MM.1S (cell line): ENCODE results near the gene KIAA1755.

Source experiments
- DNase-seq: peaks from one replicate; pipeline ENCODE4 v3.0.0-alpha.2; 2015
- H2AFZ ChIP-seq: fragments of 300-600 bp; sonication (generic); 2 replicates; pipeline ENCODE4 v1.6.0; 2016; ENCODE audit warnings: antibody characterized with exemption, low read length
- H3F3A ChIP-seq: fragments of 300-600 bp; sonication (generic); 2 replicates; pipeline ENCODE4 v1.6.1; 2016; ENCODE audit warnings: mild to moderate bottlenecking, antibody characterized with exemption, low read length, moderate library complexity, mixed read lengths; ENCODE audit not compliant: insufficient read depth
- H3K27ac ChIP-seq: fragments of 300-600 bp; sonication (generic); 2 replicates; pipeline ENCODE4 v1.5.1; 2016; ENCODE audit warnings: mild to moderate bottlenecking, low read length
- H3K27me3 ChIP-seq: fragments of 300-600 bp; sonication (generic); replicated peaks from 2 replicates; pipeline ENCODE4 v1.6.0; 2016; ENCODE audit warnings: low read length; ENCODE audit not compliant: insufficient read depth
- H3K36me3 ChIP-seq: fragments of 300-600 bp; sonication (generic); replicated peaks from 2 replicates; pipeline ENCODE4 v1.6.1; 2016; ENCODE audit warnings: mild to moderate bottlenecking, low read length, mixed read lengths; ENCODE audit not compliant: insufficient read depth
- H3K4me1 ChIP-seq: fragments of 300-600 bp; sonication (generic); 2 replicates; pipeline ENCODE4 v1.6.1; 2016; ENCODE audit warnings: low read length, mixed read lengths
- H3K4me2 ChIP-seq: fragments of 300-600 bp; sonication (generic); 2 replicates; pipeline ENCODE4 v1.6.0; 2016; ENCODE audit warnings: low read depth, low read length
- H3K4me3 ChIP-seq: fragments of 300-600 bp; sonication (generic); 2 replicates; pipeline ENCODE4 v1.5.1; 2016; ENCODE audit warnings: low read length, mixed read lengths
- H3K79me2 ChIP-seq: fragments of 300-600 bp; sonication (generic); 2 replicates; pipeline ENCODE4 v1.6.1; 2016; ENCODE audit warnings: mixed run types, low read length, mixed read lengths
- H3K9ac ChIP-seq: fragments of 300-600 bp; sonication (generic); 2 replicates; pipeline ENCODE4 v1.6.1; 2016; ENCODE audit warnings: low read length, mixed read lengths
- H3K9me2 ChIP-seq: fragments of 300-600 bp; sonication (generic); replicated peaks from 2 replicates; pipeline ENCODE4 v1.6.1; 2016; ENCODE audit warnings: mild to moderate bottlenecking, low read length, mixed read lengths; ENCODE audit not compliant: insufficient read depth
- H3K9me3 ChIP-seq: fragments of 300-600 bp; sonication (generic); replicated peaks from 2 replicates; pipeline ENCODE4 v1.6.1; 2016; ENCODE audit warnings: mild to moderate bottlenecking, low read length, mixed read lengths; ENCODE audit not compliant: insufficient read depth
- H4K20me1 ChIP-seq: fragments of 300-600 bp; sonication (generic); 2 replicates; pipeline ENCODE4 v1.6.1; 2016; ENCODE audit warnings: mild to moderate bottlenecking, low read length, moderate library complexity, mixed read lengths; ENCODE audit not compliant: insufficient read depth
- EZH2 ChIP-seq: fragments of 300-600 bp; sonication (generic); optimal IDR thresholded peaks from 2 replicates; pipeline ENCODE3; 2017; ENCODE audit warnings: low read depth, mild to moderate bottlenecking, antibody characterized with exemption, low read length, mixed read lengths
- EZH2phosphoT487 ChIP-seq: fragments of 300-600 bp; sonication (generic); IDR thresholded peaks from 2 replicates; pipeline ENCODE4 v1.6.1; 2018; ENCODE audit warnings: antibody characterized with exemption, low read length
- TF ChIP-seq, protein P1 (sequence below): fragments of 300-600 bp; sonication (generic); IDR thresholded peaks from 2 replicates; pipeline ENCODE4 v1.5.1; 2016; ENCODE audit warnings: antibody characterized with exemption, low read length, mixed read lengths

Gene KIAA1755

DNA sequence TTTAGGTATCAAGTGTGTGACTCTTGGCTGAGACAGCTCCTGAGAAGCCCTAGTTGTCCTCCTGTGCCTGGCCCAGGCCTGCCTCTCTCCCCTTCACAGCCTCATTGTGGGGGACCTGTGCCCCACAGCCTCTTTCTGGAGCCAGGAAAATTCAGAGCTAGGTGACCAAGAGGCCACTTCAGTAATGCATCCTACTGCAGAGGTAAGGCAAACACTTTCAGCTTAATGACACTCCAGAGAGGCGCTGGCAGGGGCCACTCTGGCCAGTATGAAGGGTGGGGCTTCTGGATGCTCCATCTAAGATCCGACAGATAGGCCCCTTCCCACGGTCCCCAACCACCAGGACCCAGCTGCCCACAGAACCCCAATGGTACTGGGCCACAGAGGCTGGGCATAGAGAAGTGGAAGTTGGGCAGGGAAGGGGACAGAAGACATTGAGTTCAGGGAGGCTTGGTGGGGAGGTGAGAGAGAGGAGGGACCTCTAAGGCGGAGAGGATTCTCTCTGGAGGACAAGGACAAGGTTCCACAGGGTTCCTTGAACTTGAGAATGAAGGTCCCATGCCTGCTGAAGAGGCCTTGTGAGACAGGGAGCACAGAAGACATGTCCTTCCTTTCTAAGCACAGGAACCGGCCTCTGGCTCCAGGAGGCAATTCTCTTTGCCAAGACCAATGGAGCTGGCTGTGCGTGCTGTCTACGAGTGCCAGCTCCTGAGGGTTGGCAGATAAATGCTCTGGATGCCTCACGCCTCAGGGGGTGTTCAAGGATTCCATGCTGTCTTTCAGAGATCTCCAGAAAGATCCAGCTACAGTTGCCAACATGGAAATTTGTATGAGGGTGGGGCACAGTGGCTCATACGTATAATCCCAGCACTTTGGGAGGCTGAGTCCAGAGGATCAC, 49.1 kb downstream of the KIAA1755 start:
- no peaks in the 10 kb centered on the region for H3F3A ChIP-seq
- no peak overlapping the region for H3K27ac ChIP-seq
- no peak overlapping the region for H2AFZ ChIP-seq
- H3K4me3 ChIP-seq = no peak overlapping the region
- H3K27me3 ChIP-seq = no peaks in the 10 kb centered on the region
- no peaks in the 10 kb centered on the region for H3K79me2 ChIP-seq
- H3K9me2 ChIP-seq = no peaks in the 10 kb centered on the region
- no peak overlapping the region for H3K4me2 ChIP-seq
- H3K9ac ChIP-seq = no peak overlapping the region
- H3K9me3 ChIP-seq = no peaks in the 10 kb centered on the region
- no peak for DNase-seq
- H3K36me3 ChIP-seq = no peaks in the 10 kb centered on the region
- no peaks in the 10 kb centered on the region for H3K4me1 ChIP-seq
- H4K20me1 ChIP-seq = no peaks in the 10 kb centered on the region
- TF ChIP-seq, protein P1, sequence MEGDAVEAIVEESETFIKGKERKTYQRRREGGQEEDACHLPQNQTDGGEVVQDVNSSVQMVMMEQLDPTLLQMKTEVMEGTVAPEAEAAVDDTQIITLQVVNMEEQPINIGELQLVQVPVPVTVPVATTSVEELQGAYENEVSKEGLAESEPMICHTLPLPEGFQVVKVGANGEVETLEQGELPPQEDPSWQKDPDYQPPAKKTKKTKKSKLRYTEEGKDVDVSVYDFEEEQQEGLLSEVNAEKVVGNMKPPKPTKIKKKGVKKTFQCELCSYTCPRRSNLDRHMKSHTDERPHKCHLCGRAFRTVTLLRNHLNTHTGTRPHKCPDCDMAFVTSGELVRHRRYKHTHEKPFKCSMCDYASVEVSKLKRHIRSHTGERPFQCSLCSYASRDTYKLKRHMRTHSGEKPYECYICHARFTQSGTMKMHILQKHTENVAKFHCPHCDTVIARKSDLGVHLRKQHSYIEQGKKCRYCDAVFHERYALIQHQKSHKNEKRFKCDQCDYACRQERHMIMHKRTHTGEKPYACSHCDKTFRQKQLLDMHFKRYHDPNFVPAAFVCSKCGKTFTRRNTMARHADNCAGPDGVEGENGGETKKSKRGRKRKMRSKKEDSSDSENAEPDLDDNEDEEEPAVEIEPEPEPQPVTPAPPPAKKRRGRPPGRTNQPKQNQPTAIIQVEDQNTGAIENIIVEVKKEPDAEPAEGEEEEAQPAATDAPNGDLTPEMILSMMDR = no peak
- no peak for TF ChIP-seq EZH2phosphoT487
- TF ChIP-seq EZH2 = no peak

DNA sequence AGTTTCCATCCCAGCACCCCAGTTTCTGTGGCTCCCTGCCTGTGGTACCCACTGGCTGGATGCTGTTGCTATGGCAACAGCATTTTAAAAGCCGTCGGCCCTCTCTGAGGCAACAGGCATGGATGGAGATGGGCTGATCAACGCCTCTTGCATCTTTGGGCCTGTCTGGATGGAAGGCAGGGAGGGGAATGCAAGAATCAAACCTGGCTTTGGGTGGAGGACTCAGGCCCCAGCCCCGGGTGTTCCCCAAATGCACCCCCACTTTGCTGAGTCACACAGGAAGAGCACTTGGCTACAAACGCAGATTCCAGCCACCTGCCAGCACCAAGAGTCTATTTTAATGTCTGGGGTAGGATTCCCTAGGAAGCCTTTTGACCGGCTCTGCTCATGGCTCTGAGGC, 49.8 kb downstream of the KIAA1755 start:
- DNase-seq = no peak
- Histone ChIP-seq H3K4me1 (no peaks in the 10 kb centered on the region), H3K4me3 (no peak overlapping the region), H3K27me3 (no peaks in the 10 kb centered on the region), H4K20me1 (no peaks in the 10 kb centered on the region), H3K27ac (no peak overlapping the region), H2AFZ (no peak overlapping the region), H3K36me3 (no peaks in the 10 kb centered on the region), H3K79me2 (no peaks in the 10 kb centered on the region), H3K9me2 (no peaks in the 10 kb centered on the region), H3K4me2 (no peak overlapping the region), H3F3A (no peaks in the 10 kb centered on the region), H3K9ac (no peak overlapping the region), H3K9me3 (no peaks in the 10 kb centered on the region)
- TF ChIP-seq EZH2 (no peak), EZH2phosphoT487 (no peak)
- TF ChIP-seq, protein P1 = no peak

DNA sequence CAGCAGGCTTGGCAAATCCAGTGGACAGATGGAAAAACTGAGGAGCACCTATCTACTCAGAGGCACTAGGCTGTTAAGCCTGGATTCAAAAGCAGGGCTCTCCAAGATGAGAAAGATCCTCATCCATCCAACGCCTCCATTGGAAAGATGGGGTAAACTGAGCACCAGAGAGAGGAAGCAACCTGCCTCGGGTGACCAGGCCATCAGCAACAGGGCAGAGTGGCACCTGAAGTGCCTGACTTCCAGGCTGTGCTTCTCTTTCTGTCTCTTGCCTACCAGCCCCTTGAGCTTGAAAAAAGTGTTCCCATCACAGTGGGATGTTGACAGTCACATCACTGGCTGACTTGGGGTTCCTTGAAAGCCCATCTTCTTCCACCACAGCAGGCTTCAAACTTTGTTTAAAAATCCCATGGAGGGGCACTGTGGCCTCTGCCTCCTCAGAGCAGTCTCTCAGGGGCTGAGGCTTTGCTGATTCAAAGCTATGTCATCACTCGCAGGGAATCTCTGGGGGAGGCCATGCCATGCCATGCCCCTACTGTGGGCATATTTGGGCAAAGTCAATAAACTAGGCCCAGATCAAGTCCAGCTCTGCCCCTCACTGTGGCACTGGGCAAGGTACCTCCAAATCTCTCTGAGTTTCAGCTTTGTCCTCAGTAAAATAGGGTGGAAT, 50.7 kb downstream of the KIAA1755 start:
- H3K9me2 ChIP-seq = no peaks in the 10 kb centered on the region
- no peak overlapping the region for H3K4me2 ChIP-seq
- TF ChIP-seq, protein P1 = no peak
- no peaks in the 10 kb centered on the region for H3K36me3 ChIP-seq
- no peak overlapping the region for H3K4me3 ChIP-seq
- no peaks in the 10 kb centered on the region for H3F3A ChIP-seq
- H2AFZ ChIP-seq = no peak overlapping the region
- no peaks in the 10 kb centered on the region for H3K4me1 ChIP-seq
- H3K79me2 ChIP-seq = no peaks in the 10 kb centered on the region
- H4K20me1 ChIP-seq = no peaks in the 10 kb centered on the region
- no peaks in the 10 kb centered on the region for H3K27me3 ChIP-seq
- H3K9ac ChIP-seq = no peak overlapping the region
- no peak overlapping the region for H3K27ac ChIP-seq
- no peaks in the 10 kb centered on the region for H3K9me3 ChIP-seq
- DNase-seq = no peak
